ENCODE data around the gene DYSF. TPM values are rescaled to one million over a fixed set of nuclear protein-coding genes. Genes with fewer than 3 reads are reported as not detected.

Gene DYSF
- total RNA-seq, 2 donors from 2014 or later = 0.34 to 2.8 TPM

DNA sequence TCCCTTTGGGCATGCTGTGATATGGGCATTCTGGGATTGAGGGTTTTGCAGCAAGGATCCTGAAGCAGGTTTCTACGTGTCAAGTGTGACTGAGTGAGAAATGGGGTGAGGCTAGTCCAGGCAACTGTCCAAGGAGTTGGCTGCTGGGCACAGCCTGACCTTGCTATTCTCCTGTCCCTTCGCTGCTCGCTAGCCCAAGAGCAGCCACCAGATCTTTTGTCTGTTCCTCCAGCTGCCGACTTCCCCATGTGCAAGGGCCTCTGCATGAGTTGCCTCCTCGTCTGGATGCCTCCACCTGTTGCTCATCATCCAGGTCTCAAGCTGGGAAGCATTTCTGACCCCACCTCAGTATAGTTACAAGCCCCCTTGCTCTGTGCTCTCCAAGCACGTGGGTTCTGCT, 71.1 kb downstream of the DYSF start:
- Mint-ChIP-seq H3K27ac (no peak overlapping the region), H3K4me3 (no peak overlapping the region), H3K4me1 (peaks cover 2% of the 10 kb centered on the region), H3K36me3 (ENCODE audit: low read depth) (peaks cover 4% of the 10 kb centered on the region), H3K27me3 (peaks cover 59% of the 10 kb centered on the region)
- no peak for DNase-seq
- ATAC-seq = no peak
- no peaks in the 10 kb centered on the region for H3K9me3 ChIP-seq (ENCODE audit: control insufficient read depth, low read length, poor library complexity, severe bottlenecking)

DNA sequence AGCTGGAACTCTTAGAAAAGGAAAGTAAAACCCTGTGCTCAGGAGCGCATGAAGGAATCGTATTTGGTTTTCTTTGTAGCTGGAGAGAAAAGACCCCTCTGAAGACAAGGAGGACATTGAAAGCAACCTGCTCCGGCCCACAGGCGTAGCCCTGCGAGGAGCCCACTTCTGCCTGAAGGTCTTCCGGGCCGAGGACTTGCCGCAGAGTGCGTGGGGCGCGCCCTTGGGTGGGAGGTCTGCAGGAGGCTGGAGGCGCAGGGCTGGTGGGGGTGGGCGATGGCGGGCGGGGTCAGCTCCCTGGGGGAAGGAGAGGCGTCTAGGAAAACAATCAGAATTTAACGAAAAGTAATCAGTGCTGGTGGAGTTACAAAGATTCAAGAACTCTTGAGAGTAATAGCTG, 72.8 kb downstream of the DYSF start:
- ATAC-seq (no peak), DNase-seq (no peak)
- no peak overlapping the region for H3K27ac Mint-ChIP-seq
- peaks cover 70% of the 10 kb centered on the region for H3K27me3 Mint-ChIP-seq
- H3K9me3 ChIP-seq (ENCODE audit: control insufficient read depth, low read length, poor library complexity, severe bottlenecking) = no peaks in the 10 kb centered on the region
- H3K4me1 Mint-ChIP-seq = peaks cover 7% of the 10 kb centered on the region
- H3K4me3 Mint-ChIP-seq = no peak overlapping the region
- H3K36me3 Mint-ChIP-seq (ENCODE audit: low read depth) = peaks cover 4% of the 10 kb centered on the region

DNA sequence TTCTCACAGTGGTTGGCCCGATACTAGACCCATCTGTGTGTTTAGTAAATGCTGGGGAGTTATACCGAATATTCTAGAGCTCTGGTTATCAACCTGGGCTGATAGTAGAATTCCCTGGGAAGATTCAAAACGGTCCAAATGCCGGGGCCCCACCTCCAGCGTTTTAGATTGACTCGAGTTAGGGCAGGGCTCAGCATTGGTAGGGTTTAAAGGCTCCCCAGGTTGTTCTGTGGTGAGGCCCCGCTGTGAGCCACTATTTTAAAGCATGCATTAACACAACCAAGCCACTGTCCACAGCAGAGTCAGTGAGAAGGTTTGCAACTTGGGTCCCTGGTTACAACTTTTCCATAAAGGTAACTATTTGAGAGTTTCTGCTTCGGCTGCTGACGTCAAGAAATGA, 73.6 kb downstream of the DYSF start:
- H3K9me3 ChIP-seq (ENCODE audit: control insufficient read depth, low read length, poor library complexity, severe bottlenecking) = no peaks in the 10 kb centered on the region
- H3K4me1 Mint-ChIP-seq = peaks cover 7% of the 10 kb centered on the region
- peaks cover 77% of the 10 kb centered on the region for H3K27me3 Mint-ChIP-seq
- H3K4me3 Mint-ChIP-seq = no peak overlapping the region
- H3K27ac Mint-ChIP-seq = no peak overlapping the region
- peaks cover 4% of the 10 kb centered on the region for H3K36me3 Mint-ChIP-seq (ENCODE audit: low read depth)
- ATAC-seq = no peak
- no peak for DNase-seq

DNA sequence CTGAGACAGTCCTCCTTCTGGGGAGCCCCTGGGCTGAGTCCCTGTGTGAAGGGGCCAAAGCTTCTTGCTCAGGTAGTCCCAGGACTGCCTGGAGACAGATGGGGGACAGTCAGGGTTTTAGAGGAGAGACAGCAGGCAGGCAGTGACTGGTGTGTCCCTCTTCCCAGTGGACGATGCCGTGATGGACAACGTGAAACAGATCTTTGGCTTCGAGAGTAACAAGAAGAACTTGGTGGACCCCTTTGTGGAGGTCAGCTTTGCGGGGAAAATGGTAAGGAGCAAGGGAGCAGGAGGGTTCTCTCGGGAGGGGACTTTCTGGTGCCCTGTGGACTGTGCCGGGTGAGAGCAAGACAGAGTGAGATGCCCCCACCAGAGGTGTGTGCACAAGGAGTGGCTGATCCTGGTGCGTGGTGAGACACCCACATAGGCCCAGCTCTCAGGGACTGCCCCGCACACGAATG, 74.8 kb downstream of the DYSF start:
- peaks cover 6% of the 10 kb centered on the region for H3K36me3 Mint-ChIP-seq (ENCODE audit: low read depth)
- H3K4me1 Mint-ChIP-seq = peaks cover 9% of the 10 kb centered on the region
- H3K27ac Mint-ChIP-seq = no peak overlapping the region
- peak overlapping the region; percentile 49 for H3K4me3 Mint-ChIP-seq
- ATAC-seq = no peak
- no peak for DNase-seq
- H3K27me3 Mint-ChIP-seq = peaks cover 78% of the 10 kb centered on the region
- no peaks in the 10 kb centered on the region for H3K9me3 ChIP-seq (ENCODE audit: control insufficient read depth, low read length, poor library complexity, severe bottlenecking)

DNA sequence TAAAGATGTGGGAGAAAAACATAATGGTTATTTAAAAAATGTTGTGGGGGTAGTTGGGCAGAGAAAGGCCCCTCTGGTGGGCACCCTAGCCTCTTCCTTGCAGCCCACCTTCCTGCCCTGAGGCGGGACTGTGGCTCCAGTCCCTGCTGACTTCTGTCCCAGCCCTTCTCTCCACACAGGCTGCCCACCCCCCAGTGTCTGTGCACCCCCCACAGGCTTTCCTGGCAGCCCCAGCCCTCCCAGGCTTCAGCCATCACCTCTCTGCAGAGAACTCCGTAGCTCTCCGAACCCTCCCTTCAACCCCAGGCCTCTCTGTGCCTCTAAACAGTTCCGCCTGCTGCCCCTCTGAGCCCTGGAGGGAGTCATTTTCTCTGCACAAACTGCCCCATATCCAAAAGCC, 75.4 kb downstream of the DYSF start:
- H3K27ac Mint-ChIP-seq = no peak overlapping the region
- peaks cover 6% of the 10 kb centered on the region for H3K36me3 Mint-ChIP-seq (ENCODE audit: low read depth)
- H3K4me3 Mint-ChIP-seq = no peak overlapping the region
- H3K4me1 Mint-ChIP-seq = peaks cover 9% of the 10 kb centered on the region
- peaks cover 81% of the 10 kb centered on the region for H3K27me3 Mint-ChIP-seq
- DNase-seq = no peak
- no peaks in the 10 kb centered on the region for H3K9me3 ChIP-seq (ENCODE audit: control insufficient read depth, low read length, poor library complexity, severe bottlenecking)
- no peak for ATAC-seq

DNA sequence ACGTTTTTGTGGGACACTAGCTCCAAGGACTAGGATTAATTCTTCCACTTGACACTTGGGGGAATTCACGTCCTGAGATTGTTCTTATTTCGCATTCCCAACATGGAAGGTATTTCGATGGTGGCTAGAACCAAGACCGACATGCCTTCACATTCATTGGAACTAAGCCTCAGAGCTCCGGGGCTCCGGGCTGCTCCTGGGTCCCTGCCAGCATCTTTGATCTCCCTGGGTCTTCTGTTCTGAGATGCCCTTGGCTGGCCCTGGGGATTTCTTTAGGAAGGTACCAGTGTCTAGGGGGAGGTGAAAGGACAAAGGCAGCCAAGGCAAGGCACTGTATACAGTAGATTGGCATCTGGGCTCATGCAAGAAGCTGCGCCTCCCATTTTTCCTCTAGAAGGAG, 76.8 kb downstream of the DYSF start:
- H3K9me3 ChIP-seq (ENCODE audit: control insufficient read depth, low read length, poor library complexity, severe bottlenecking) = no peaks in the 10 kb centered on the region
- peaks cover 3% of the 10 kb centered on the region for H3K36me3 Mint-ChIP-seq (ENCODE audit: low read depth)
- H3K27me3 Mint-ChIP-seq = peaks cover 74% of the 10 kb centered on the region
- no peak for DNase-seq
- ATAC-seq = no peak
- H3K27ac Mint-ChIP-seq = no peak overlapping the region
- H3K4me3 Mint-ChIP-seq = no peak overlapping the region
- H3K4me1 Mint-ChIP-seq = peaks cover 9% of the 10 kb centered on the region

DNA sequence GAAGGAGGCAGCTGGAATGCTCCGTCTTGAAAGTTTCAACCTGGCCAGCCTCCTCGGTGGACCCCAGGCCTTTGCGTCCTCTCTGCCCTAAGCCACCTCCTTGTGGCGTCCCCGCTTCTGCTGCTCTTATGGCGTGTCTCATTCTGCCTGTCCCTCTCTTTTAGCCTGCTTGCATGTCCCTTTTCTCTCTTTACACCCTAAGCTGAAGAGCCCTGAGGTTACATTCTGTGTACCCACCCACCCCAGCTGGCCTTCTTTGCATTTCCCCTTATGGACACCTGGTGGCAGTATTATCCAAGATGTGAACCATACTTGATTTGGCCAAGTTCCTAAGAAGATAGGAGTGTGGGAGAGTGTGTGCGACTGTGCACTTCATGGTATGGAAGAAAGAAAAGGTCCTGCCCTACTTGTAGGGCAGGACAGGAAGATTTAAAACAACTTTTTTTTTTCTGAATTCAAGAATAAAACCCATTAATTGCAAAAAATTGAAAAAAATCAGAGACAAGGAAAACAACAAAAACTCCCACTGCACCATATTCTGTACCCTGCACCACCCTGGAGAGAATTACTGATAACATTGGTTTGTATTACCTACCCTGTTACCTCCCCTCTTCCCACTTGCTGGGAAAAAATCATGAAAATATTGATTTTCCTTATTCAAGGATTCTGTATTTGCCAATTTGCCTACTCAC, 77.4 kb downstream of the DYSF start:
- no peak for ATAC-seq
- peaks cover 74% of the 10 kb centered on the region for H3K27me3 Mint-ChIP-seq
- H3K4me1 Mint-ChIP-seq = peaks cover 7% of the 10 kb centered on the region

DNA sequence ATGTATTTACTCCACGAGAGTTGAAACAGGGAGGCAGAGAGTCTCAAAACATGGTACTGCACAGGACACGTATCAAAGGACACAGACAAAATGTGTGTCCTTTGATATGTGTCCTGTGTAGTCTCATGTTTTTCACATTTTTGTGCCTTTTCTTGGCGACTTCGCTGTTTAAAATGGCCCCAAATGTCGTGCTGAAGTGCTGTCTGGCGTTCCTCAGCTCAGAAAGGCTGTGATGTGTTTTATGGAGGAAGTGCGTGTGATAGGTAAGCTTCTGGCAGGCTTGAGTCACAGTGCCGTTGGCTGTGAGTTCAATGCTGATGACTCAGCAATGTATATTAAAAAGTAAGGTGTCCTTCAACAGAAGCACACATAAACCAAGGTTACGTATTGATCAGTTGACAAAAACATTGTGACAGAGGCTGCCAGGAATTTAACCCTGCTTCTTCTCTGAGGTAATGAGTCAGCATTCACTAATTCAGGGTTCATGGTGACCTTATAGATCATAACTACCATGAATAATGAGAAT, 78.2 kb downstream of the DYSF start:
- no peak for ATAC-seq
- no peak overlapping the region for H3K27ac Mint-ChIP-seq

More for the DNA sequence above, 77.4 kb downstream of the DYSF start:
- peaks cover 3% of the 10 kb centered on the region for H3K36me3 Mint-ChIP-seq (ENCODE audit: low read depth)
- no peak overlapping the region for H3K27ac Mint-ChIP-seq
- H3K4me3 Mint-ChIP-seq = no peak overlapping the region
- no peak for DNase-seq
- no peaks in the 10 kb centered on the region for H3K9me3 ChIP-seq (ENCODE audit: control insufficient read depth, low read length, poor library complexity, severe bottlenecking)

DNA sequence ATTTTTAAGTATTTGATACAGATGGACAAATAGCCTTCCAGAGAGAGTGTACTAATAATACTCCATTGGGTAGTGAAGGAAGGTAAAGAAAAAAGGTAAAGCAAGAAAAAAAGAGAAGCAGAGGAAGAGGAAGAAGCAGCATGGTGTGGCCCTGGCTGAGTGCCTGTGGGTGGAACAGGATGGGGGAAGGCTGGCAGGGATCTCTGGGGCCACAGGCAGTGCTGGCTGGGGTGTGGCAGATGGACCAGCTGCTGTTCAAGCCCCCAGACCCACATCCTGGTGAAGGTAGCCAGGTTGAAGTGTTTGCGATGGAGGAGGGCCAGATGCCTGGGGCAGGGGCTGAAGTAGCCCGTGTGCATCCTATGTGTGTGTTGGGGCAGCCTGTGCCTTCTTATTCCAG, 79.0 kb downstream of the DYSF start:
- peaks cover 7% of the 10 kb centered on the region for H3K4me1 Mint-ChIP-seq
- H3K36me3 Mint-ChIP-seq (ENCODE audit: low read depth) = peaks cover 3% of the 10 kb centered on the region
- DNase-seq (no peak), ATAC-seq (no peak)
- H3K27me3 Mint-ChIP-seq = peaks cover 80% of the 10 kb centered on the region
- no peak overlapping the region for H3K4me3 Mint-ChIP-seq
- H3K27ac Mint-ChIP-seq = no peak overlapping the region
- no peaks in the 10 kb centered on the region for H3K9me3 ChIP-seq (ENCODE audit: control insufficient read depth, low read length, poor library complexity, severe bottlenecking)

More for the DNA sequence above, 78.2 kb downstream of the DYSF start:
- no peak for DNase-seq
- H3K9me3 ChIP-seq (ENCODE audit: control insufficient read depth, low read length, poor library complexity, severe bottlenecking) = no peaks in the 10 kb centered on the region
- H3K4me3 Mint-ChIP-seq = no peak overlapping the region
- H3K27me3 Mint-ChIP-seq = peaks cover 79% of the 10 kb centered on the region
- peaks cover 3% of the 10 kb centered on the region for H3K36me3 Mint-ChIP-seq (ENCODE audit: low read depth)
- H3K4me1 Mint-ChIP-seq = peaks cover 7% of the 10 kb centered on the region

DNA sequence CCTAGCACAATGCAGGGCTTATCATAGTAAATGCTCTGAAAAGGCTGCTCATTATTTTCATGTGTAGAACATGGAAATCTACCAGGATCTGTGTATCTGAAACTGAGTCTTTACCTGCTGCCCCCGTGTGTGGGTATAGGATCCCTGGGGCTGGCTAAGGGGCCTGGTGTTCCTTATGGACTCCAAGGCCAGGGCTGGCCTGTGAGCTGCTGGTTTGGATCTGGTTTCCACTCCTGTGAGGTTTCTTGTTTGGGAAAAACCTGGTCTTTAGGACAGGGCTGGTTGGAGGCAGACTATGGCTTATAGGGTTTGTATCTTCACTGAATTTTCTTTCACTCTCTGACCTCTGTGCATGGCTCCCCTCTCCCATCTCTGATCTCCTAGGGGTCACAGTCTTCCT, 80.8 kb downstream of the DYSF start:
- Mint-ChIP-seq H3K36me3 (ENCODE audit: low read depth) (peaks cover 3% of the 10 kb centered on the region), H3K27ac (no peak overlapping the region), H3K4me1 (peaks cover 7% of the 10 kb centered on the region), H3K27me3 (peaks cover 66% of the 10 kb centered on the region), H3K4me3 (no peak overlapping the region)
- no peaks in the 10 kb centered on the region for H3K9me3 ChIP-seq (ENCODE audit: control insufficient read depth, low read length, poor library complexity, severe bottlenecking)
- ATAC-seq (no peak), DNase-seq (no peak)

DNA sequence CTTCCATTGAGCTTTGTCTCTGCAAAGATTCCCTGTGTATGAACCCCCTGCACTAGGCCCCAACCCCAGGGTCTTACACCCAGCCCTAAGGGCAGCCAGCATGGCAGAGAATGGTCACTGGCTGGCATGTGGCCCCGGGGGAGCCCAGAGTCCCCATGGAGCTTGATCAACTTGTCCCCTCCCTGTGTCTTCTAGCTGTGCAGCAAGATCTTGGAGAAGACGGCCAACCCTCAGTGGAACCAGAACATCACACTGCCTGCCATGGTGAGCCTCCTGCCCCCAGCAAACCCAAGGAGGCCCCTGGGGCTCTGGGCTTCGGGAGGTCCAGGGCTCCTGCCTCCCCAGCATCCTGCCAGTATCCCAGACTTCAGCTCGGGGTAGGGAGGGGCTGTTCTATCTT, 81.5 kb downstream of the DYSF start:
- peaks cover 7% of the 10 kb centered on the region for H3K4me1 Mint-ChIP-seq
- peaks cover 59% of the 10 kb centered on the region for H3K27me3 Mint-ChIP-seq
- no peak overlapping the region for H3K4me3 Mint-ChIP-seq
- no peaks in the 10 kb centered on the region for H3K9me3 ChIP-seq (ENCODE audit: control insufficient read depth, low read length, poor library complexity, severe bottlenecking)
- DNase-seq (no peak), ATAC-seq (no peak)
- no peak overlapping the region for H3K27ac Mint-ChIP-seq
- peaks cover 3% of the 10 kb centered on the region for H3K36me3 Mint-ChIP-seq (ENCODE audit: low read depth)

DNA sequence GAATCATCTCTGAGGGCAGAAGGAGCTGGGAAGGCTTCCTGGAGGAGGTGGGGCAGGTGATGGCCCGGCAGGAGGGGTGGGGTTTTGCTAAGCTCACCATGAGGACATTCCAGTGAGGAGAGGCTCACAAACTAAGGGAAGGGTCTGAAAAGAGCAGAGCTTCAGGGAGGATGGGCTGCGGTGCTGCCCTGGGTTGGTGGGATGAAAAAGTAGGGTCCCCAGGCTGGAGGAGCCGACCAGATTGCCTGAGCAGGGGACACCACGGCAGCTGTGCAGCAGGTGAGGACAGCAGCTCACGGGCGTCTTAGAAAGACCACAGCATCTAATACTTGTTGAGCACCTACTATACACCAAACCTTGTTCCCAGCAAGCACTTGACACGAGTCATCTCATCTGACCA, 82.2 kb downstream of the DYSF start:
- H3K27me3 Mint-ChIP-seq = peaks cover 54% of the 10 kb centered on the region
- peaks cover 3% of the 10 kb centered on the region for H3K36me3 Mint-ChIP-seq (ENCODE audit: low read depth)
- no peak overlapping the region for H3K4me3 Mint-ChIP-seq
- H3K27ac Mint-ChIP-seq = no peak overlapping the region
- DNase-seq (no peak), ATAC-seq (no peak)
- no peaks in the 10 kb centered on the region for H3K9me3 ChIP-seq (ENCODE audit: control insufficient read depth, low read length, poor library complexity, severe bottlenecking)
- peaks cover 7% of the 10 kb centered on the region for H3K4me1 Mint-ChIP-seq

DNA sequence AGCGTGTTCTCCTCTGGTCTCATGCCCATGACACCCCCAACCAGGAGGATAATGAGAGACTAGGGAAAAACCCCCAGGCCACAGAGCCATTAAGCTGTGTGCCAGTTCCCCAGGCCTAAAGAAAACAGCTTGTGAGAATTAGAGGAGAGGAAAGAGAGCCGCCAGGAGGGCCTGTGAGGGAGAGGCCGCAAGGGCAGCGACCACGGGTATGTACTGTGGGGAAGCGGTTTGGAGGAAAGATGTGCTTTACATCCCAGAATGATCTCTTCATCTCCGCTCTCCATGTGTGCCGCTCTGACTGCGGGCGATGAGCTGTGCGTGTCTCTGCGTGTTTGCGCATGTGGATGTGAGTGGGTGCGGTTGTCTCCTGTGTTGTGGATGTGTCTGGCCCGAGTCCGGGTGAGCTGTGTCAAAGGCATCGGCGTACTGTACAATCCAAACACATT, 82.9 kb downstream of the DYSF start:
- Mint-ChIP-seq H3K27ac (no peak overlapping the region), H3K4me3 (no peak overlapping the region), H3K4me1 (peaks cover 2% of the 10 kb centered on the region), H3K36me3 (ENCODE audit: low read depth) (peaks cover 3% of the 10 kb centered on the region), H3K27me3 (peaks cover 46% of the 10 kb centered on the region)
- H3K9me3 ChIP-seq (ENCODE audit: control insufficient read depth, low read length, poor library complexity, severe bottlenecking) = no peaks in the 10 kb centered on the region
- no peak for ATAC-seq
- no peak for DNase-seq

DNA sequence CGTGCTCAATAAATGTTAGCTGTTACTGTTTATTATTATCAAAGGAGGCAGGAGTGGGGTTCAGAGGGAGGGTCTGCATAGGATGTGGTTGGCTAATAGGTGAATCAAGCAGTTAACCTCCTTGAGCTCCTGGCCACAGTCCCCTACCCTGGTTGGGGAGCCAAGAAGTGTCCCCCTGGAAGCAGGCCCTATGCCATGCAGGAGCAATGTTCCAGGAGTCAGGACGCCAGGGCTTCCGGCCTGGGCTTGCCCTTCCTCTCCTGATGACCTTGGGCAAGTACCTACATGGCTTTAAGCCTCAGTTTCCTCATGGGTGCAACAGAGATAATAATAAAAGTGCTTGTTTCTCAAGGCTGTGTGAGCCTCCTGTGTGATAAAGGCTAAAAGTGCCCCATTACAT, 84.9 kb downstream of the DYSF start:
- H3K4me3 Mint-ChIP-seq = no peak overlapping the region
- H3K36me3 Mint-ChIP-seq (ENCODE audit: low read depth) = no peaks in the 10 kb centered on the region
- DNase-seq (no peak), ATAC-seq (no peak)
- no peaks in the 10 kb centered on the region for H3K9me3 ChIP-seq (ENCODE audit: control insufficient read depth, low read length, poor library complexity, severe bottlenecking)
- no peaks in the 10 kb centered on the region for H3K4me1 Mint-ChIP-seq
- no peak overlapping the region for H3K27ac Mint-ChIP-seq
- H3K27me3 Mint-ChIP-seq = peaks cover 27% of the 10 kb centered on the region
